ENCODE data around the gene NPM1. TPM values are rescaled to one million over a fixed set of nuclear protein-coding genes. Genes with fewer than 3 reads are reported as not detected.

Gene NPM1, protein sequence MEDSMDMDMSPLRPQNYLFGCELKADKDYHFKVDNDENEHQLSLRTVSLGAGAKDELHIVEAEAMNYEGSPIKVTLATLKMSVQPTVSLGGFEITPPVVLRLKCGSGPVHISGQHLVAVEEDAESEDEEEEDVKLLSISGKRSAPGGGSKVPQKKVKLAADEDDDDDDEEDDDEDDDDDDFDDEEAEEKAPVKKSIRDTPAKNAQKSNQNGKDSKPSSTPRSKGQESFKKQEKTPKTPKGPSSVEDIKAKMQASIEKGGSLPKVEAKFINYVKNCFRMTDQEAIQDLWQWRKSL
- 3,078 to 4,483 TPM (median 3,289 TPM) in 5 replicates for total RNA-seq (2022; extraction: Qiagen RNA extraction)

DNA sequence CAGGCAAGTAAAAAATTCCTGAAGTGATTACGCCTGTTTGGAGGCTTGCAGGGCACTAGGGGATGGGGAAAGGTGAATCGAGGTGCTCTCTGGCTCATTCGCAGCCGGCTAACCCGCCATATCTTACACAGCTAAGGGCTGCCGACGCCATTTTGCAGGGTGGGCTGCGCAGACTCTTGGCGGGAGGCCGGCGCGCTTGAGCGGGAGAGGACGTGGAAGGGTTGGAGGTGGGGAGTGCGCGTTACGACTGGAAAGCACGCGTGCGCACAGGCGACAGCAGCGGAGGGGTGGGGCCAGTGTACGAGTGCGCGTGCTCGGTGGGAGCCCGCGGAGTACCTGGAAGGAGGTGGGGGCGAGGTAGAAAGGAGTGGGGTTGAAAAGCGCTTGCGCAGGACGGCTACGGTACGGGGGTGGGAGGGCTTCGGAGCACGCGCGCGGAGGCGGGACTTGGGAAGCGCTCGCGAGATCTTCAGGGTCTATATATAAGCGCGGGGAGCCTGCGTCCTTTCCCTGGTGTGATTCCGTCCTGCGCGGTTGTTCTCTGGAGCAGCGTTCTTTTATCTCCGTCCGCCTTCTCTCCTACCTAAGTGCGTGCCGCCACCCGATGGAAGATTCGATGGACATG is at the start of gene NPM1:
Gene NPM1 (plus strand): TSS at position 505 of the 625 bp plus-strand sequence. CDS start 100 bp downstream, at position 605.

DNA sequence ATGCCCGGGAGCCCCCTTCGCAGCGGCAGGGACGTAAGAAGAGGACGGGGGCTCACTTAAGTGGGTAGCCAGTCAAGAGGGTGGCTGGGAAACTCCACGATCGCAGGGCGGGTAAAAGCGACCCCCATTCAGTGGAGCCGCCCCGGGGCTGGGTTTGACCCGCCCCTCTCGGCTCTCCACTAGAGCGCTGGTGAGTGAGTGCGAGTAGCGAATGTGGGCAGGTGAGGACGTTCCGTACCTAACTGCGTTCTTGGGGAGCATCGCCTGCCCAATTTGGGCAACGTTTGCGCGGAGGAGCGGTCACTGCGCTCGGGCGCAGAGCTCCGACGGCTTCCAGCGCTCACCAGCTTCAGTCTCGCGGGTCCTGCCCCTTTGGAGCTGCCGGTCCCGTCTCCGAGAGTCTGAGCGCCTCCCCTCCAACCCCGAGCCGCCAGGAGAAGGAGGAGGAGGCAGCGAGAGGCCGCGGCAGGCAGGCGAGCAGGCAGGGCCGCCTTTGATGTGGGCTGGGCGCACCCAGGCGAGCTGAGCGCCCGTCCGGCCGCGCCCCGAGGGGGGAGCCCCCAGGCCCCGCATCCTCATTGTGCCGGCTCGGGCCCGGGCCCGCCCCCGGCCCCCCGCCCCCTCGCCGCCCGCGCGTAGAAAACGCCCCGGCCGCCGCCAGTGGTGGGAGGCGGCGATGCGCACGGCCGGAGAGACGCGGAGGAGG is 31.5 kb downstream of the NPM1 start, which contains the start of gene FGF18:
Gene FGF18 (plus strand): TSS at position 666 of the 706 bp plus-strand sequence. CDS start 553 bp downstream, outside the sequence.

Other genes starting within 250 kb of the NPM1 start
- not detected in 5 replicates for gene TLX3, start 78.6 kb upstream of the NPM1 start, total RNA-seq (2022; extraction: Qiagen RNA extraction)
- 2.2 to 4.0 TPM (median 3.2 TPM) in 5 replicates for gene FGF18, start 31.8 kb downstream of the NPM1 start, total RNA-seq (2022; extraction: Qiagen RNA extraction)

Data from A549 treated with AZD2906 at 1 μM for 4 hours (cell line).